HUES64 (cell line): Measurements from ENCODE around the gene RBP7. TPM values are rescaled to one million over a fixed set of nuclear protein-coding genes. Genes with fewer than 3 reads are reported as not detected.
A peak's percentile ranks its signal among the peaks of the same experiment; 100 is the strongest.

ENCODE experiments used
- H3K27ac ChIP-seq: 2 replicates; pipeline ENCODE4 v1.7.0; 2013; ENCODE audit warnings: low read depth, low read length, inconsistent platforms
- H3K27me3 ChIP-seq: 2 replicates; pipeline ENCODE4 v1.6.1; 2013; ENCODE audit warnings: mild to moderate bottlenecking, low read length; ENCODE audit not compliant: insufficient read depth
- H3K36me3 ChIP-seq: 2 replicates; pipeline ENCODE4 v1.6.1; 2013; ENCODE audit warnings: mild to moderate bottlenecking, low read length; ENCODE audit not compliant: insufficient read depth
- H3K4me1 ChIP-seq: 2 replicates; pipeline ENCODE4 v1.6.1; 2013; ENCODE audit warnings: mild to moderate bottlenecking, low read length, moderate library complexity; ENCODE audit not compliant: insufficient read depth
- H3K4me3 ChIP-seq: 2 replicates; pipeline ENCODE4 v1.5.1; 2013; ENCODE audit warnings: mild to moderate bottlenecking, low read length, moderate library complexity
- H3K9ac ChIP-seq: 2 replicates; pipeline ENCODE4 v1.6.1; 2013; ENCODE audit warnings: mild to moderate bottlenecking, low read depth, low read length
- H3K9me3 ChIP-seq: 2 replicates; pipeline ENCODE4 v1.6.1; 2013; ENCODE audit warnings: low read depth, low read length; ENCODE audit not compliant: insufficient read depth
- whole genome bisulfite sequencing: fragments of 150-250, 120-280 bp; methylation state at CpG from one replicate; pipeline ENCODE4 v1.1.7; 2013; ENCODE audit warnings: missing lambda C conversion rate; 5-methylcytosine and 5-hydroxymethylcytosine counted together
- polyA plus RNA-seq, 2 experiments: library from polyadenylated mRNA; stranded (reverse); fragments of 50-300 nt; gene quantifications; one replicate each; pipeline ENCODE4 v1.2.3, GENCODE V29; 2013

Gene RBP7
- 1.5 TPM for polyA plus RNA-seq (2013, experiment 1 of 2)
- polyA plus RNA-seq (2013, experiment 2 of 2): 2.0 TPM

DNA sequence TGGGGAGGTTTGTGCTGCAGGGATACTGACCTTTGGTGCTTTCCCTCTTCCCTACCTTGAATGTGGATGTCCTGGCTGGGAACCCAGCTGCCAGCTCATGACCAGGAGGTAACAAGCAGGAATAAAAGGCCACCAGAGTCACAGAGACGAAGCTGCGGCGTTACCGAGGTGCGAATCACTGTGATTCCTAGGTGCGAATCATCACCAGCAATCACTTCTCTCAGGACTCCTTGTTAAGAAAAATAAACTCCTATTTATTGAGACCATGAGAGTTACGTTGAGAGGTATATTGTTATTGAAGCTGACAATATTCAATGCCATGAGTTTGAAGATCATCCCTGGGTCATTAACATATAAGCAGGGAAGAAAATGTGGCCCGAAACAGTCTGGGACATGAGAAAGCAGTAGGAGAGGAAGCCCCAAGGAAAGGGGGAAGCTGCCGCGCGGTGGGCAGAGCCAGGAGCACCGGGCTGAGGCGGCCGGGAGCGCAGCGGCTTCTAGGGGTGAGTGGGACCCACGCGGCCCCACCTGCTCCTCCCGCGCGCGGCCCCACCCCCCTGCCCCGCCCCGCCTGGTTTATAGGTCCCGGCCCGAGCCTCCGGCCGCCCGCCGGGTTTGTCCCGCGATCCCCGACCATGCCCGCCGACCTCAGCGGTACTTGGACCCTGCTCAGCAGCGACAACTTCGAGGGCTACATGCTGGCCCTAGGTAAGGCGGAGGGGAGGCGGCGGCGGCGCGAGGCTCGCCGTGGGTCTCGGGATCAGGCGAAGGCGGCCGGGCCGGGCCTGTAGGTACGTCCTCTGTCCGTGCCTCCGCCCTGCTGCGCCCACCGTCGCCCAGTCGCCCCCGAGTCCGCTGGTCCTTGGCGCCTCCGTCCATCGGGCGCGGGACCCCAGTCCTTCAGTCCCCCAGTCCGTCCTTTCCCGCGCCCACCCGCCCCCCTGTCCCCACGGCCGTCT is at the start of gene RBP7:
RBP7 (plus strand) TSS at position 605 of the 959 bp plus-strand sequence; CDS start at position 636, 31 bp downstream.
- Histone ChIP-seq H3K4me1 (0 out of 2 replicates have a peak, but pooled peaks cover 2% of the 10 kb centered on the region), H3K4me3 (peak within 1 kb of the TSS; percentile 58), H3K9ac (no peak within 1 kb of the TSS; the same call in 1 of the 2 replicates), H3K27me3 (peaks cover 42% of the 10 kb centered on the region), H3K9me3 (no peaks in the 10 kb centered on the region), H3K27ac (no peak within 1 kb of the TSS), H3K36me3 (no peaks in the 10 kb centered on the region)
- WGBS: 3% methylated on average over 68 of the region's 71 CpGs

DNA sequence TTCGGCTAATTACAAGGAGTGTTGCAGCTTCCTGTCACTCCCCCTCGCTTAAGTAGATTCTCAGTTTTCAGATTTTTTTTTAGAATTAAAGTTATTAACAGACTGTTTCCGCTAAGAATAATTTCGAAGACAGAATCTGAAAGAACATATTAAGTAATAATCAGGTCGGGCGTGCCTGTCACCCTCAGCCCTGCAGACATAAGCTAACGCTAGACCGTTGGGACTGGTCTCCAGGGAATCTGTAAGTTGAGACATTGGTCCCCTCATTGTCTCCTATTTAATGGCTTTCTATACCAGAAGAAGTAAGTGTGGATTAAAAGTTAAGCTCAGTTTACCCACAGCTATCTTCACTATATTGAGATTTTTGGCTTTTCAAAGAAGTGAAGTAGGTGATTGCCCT is 39.3 kb upstream of the RBP7 start:
- no peaks in the 10 kb centered on the region for H3K36me3 ChIP-seq
- peaks cover 6% of the 10 kb centered on the region; the same call in 1 of the 2 replicates for H3K4me1 ChIP-seq
- no peak overlapping the region for H3K9ac ChIP-seq
- H3K27ac ChIP-seq: no peak overlapping the region
- H3K4me3 ChIP-seq: no peak overlapping the region
- no peaks in the 10 kb centered on the region for H3K9me3 ChIP-seq
- H3K27me3 ChIP-seq: no peaks in the 10 kb centered on the region
- 96% methylated on average over 8 of the region's 8 CpGs for WGBS

DNA sequence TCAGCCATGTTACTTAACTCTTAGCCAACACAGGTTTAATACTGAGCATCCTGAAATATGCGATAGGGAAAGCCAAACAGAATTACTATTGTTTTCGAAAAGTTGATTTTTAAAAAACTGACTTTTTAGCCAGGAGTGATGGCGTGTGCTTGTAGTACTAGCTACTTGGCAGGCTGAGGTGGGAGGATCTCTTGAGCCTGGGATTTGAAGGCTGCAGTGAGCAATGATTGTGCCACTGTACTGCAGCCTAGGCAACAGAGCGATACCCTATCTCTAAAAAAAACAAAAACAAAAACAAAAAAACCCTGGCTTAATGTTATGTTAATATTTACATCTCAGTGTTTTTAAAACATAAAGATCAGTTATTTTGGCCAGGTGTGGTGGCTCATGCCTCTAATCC is 37.0 kb upstream of the RBP7 start:
- Histone ChIP-seq H3K4me1 (peaks cover 6% of the 10 kb centered on the region; the same call in 1 of the 2 replicates), H3K36me3 (no peaks in the 10 kb centered on the region), H3K9me3 (no peaks in the 10 kb centered on the region), H3K4me3 (no peak overlapping the region), H3K27ac (no peak overlapping the region), H3K27me3 (no peaks in the 10 kb centered on the region), H3K9ac (no peak overlapping the region)
- WGBS: 96% methylated on average over 3 of the region's 4 CpGs

DNA sequence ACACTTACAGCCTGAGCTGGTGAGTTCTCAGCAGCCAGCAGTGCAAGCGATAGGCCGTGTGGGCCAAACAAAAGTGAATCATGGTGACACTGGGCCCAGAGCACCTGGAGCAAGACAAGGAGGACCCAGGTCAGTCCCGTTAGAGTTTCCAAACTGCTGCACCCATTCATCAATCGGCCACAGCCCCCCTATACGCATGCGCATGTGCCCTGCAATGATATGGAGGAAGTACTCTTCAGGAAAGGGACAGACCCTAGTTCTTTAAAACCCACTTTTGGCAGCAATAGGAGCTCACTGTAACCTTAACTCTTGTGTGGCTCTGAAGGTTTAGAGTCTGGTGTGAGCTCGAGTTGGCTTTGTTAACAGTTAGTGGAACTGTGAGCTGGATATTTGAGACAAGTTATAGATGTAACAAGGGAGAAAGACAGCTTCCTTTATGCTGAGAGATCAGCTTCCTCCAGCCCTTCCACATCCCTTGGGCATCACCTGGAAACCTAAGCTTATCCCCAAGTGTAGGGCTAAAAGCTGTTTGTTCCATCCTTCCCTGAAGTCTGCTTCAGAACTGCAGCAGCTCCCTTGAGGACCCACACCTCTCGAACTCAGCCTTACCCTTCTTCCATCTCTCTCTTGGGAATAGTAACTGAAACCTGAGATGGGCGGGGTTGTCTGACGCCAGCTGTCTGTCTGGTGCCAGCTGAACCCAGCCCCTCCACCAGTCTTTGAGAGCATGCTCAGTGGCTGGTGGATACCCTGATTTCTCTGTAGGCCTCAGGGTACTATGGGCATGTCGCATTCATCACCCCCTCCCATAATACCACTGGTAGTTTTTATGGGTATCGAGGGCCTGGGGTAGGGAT is 36.1 kb upstream of the RBP7 start:
- Histone ChIP-seq H3K36me3 (no peaks in the 10 kb centered on the region), H3K4me1 (peaks cover 6% of the 10 kb centered on the region; the same call in 1 of the 2 replicates), H3K4me3 (no peak overlapping the region), H3K27me3 (no peaks in the 10 kb centered on the region), H3K9me3 (no peaks in the 10 kb centered on the region), H3K27ac (no peak overlapping the region), H3K9ac (0 out of 2 replicates have a peak overlapping the region, but pooled peaks have one; percentile 19)
- WGBS: 84% methylated on average over 11 of the region's 12 CpGs

DNA sequence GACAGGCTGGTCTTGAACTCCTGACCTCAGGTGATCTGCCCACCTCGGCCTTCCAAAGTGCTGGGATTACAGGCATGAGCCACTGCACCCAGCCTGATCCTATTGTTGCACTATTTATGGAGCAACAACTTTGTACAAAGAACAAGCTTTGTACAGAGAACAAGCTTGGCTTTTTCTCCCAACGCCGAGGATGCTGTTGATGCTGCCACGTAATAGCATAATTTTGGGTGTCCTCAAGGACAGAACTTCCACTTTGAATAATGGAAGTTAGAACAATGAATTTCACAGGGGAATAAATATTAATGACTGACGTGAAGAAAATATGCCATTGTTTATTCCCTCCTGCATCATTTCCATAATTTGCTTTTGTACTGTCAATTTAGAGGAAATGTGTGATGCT is 12.8 kb upstream of the RBP7 start:
- Histone ChIP-seq H3K9ac (no peak overlapping the region), H3K4me3 (no peak overlapping the region), H3K4me1 (no peaks in the 10 kb centered on the region), H3K36me3 (peaks cover 3% of the 10 kb centered on the region; the same call in 1 of the 2 replicates), H3K27ac (no peak overlapping the region), H3K27me3 (no peaks in the 10 kb centered on the region), H3K9me3 (no peaks in the 10 kb centered on the region)
- 98% methylated on average over 5 of the region's 5 CpGs for WGBS

DNA sequence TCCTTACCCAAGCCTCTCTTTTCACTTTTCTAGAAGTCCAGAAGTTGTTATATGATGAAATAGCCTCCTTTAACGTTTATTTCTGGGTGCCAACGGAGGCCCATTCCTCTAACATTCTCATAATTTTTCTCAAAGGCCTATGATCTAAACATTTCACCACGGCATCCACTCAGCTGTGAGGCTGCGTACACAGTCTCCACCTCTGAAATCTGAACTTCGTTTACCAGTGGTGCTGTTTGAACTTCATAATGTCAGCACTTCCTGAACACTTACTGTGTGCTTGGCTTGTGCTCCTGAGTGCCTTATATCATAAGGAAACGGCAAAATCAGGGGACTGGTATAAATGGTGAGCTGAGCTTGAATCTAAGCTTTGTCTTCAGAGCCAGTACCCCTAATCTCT is 12.0 kb upstream of the RBP7 start:
- WGBS: 72% methylated on average over 6 of the region's 6 CpGs
- H3K9ac ChIP-seq: no peak overlapping the region
- H3K27ac ChIP-seq: no peak overlapping the region
- H3K36me3 ChIP-seq: peaks cover 3% of the 10 kb centered on the region; the same call in 1 of the 2 replicates
- H3K27me3 ChIP-seq: no peaks in the 10 kb centered on the region
- H3K9me3 ChIP-seq: no peaks in the 10 kb centered on the region
- no peaks in the 10 kb centered on the region for H3K4me1 ChIP-seq
- no peak overlapping the region for H3K4me3 ChIP-seq

DNA sequence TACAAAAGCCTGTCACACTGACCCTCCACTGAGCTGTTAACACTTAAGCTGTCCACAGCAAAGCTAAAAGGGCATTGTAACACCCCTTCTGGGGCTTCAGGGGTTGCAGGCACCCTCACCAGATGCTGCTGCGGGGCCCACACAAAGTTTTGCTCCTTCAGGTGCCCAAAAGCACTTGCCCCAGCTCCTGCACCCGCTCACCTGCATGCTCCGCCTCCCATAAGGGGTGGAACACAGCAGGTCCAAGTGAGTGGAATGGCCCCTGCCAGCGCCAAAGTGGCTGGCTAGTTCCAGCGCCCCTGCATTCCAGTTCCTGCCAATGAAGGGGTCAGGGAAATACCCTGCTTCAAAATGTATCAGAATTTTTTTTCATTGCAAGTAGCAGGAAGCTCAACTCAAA is 7.3 kb upstream of the RBP7 start:
- H3K27ac ChIP-seq: no peak overlapping the region
- no peak overlapping the region for H3K4me3 ChIP-seq
- no peaks in the 10 kb centered on the region for H3K36me3 ChIP-seq
- H3K9me3 ChIP-seq: no peaks in the 10 kb centered on the region
- H3K4me1 ChIP-seq: no peaks in the 10 kb centered on the region
- no peaks in the 10 kb centered on the region for H3K27me3 ChIP-seq
- H3K9ac ChIP-seq: no peak overlapping the region
- 86% methylated on average over 5 of the region's 5 CpGs for WGBS

DNA sequence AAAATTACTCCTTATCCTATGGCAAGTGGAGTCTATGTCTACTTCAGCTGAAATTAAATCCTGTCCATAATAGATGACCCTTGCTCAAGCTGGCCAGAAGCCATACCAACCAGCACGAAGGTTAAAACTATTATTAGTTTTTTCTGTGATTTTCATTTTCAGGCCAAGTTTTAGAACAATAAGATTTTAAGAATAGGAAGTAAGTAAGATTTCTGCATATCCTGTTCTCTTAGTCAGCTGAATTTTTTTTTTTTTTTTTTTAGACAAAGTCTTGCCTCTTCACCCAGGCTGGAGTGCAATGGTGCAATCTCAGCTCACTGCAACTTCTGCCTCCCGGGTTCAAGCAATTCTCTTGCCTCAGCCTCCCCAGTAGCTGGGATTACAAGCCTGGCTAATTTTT is 6.1 kb upstream of the RBP7 start:
- Histone ChIP-seq H3K4me1 (no peaks in the 10 kb centered on the region), H3K27ac (no peak overlapping the region), H3K27me3 (peaks cover 10% of the 10 kb centered on the region; the same call in 1 of the 2 replicates), H3K4me3 (no peak overlapping the region), H3K9ac (no peak overlapping the region), H3K36me3 (no peaks in the 10 kb centered on the region), H3K9me3 (no peaks in the 10 kb centered on the region)
- 94% methylated on average over 2 of the region's 2 CpGs for WGBS

DNA sequence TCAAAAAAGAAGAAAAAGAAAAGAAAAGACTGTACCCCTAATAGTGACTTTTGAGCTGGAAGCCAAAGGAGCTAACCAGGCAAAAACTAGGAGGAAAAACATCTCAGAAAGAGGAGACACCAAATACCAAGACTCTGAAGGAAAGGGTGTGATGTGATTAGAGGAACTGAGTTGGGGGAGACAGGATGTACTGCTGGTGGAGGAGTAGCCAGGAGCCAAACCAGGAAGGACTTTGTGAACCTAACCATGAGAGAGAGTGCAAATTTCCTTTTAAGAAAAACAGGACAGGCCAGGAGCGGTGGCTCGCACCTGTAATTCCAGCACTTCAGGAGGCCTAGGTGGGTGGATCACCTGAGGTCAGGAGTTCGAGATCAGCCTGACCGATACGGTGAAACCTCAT is 4.1 kb upstream of the RBP7 start:
- no peaks in the 10 kb centered on the region for H3K36me3 ChIP-seq
- H3K27me3 ChIP-seq: peaks cover 29% of the 10 kb centered on the region
- 93% methylated on average over 3 of the region's 5 CpGs for WGBS
- H3K27ac ChIP-seq: no peak overlapping the region
- H3K9ac ChIP-seq: no peak overlapping the region
- 0 out of 2 replicates have a peak, but pooled peaks cover 2% of the 10 kb centered on the region for H3K4me1 ChIP-seq
- no peaks in the 10 kb centered on the region for H3K9me3 ChIP-seq
- no peak overlapping the region for H3K4me3 ChIP-seq

DNA sequence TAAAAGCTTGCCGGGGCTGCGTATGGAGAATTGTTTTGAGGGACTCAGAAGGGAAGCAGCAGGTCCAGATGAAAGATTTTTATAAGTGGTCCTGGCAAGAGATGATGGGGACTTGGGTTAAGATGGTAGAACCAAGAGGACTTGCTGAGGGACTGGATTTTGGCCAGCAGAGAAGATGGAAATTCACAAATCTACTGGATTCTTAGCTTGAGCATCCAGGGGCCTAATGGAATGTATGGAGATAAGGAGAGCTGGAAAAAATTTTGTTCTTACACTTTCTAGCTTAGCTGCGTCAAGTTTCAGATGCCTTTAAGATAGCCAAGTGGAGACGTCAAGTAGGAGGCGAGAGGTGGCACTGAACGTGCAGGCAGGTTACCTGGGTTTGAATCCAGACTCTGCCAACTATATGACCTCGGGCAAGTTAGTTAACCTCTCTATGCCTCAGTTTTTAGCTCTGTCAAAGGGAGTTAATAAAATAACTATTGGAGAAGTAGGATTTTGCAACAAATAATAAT is 3.4 kb upstream of the RBP7 start:
- Histone ChIP-seq H3K4me1 (0 out of 2 replicates have a peak, but pooled peaks cover 2% of the 10 kb centered on the region), H3K9me3 (no peaks in the 10 kb centered on the region), H3K4me3 (no peak overlapping the region), H3K9ac (no peak overlapping the region), H3K27me3 (peaks cover 36% of the 10 kb centered on the region), H3K36me3 (no peaks in the 10 kb centered on the region), H3K27ac (no peak overlapping the region)
- 92% methylated on average over 7 of the region's 7 CpGs for WGBS
